ENCODE results near the gene HELZ2.
"Not testable (repeated sequence)": the region's sequence is repeated elsewhere in the genome, so short reads cannot be mapped to it uniquely, and the experiment has no call there.

HELZ2 gene

GRCh38 chr20:63574156-63574828 lies at the start of gene HELZ2:
TSS of gene HELZ2 (minus strand) at chr20:63574239. CDS start at chr20:63572385, 1,854 bp downstream.
- DNase-seq (ENCODE audit: low read depth): no peak

- DNase-seq (ENCODE audit: low read depth): no peak
These were observed 48.7 kb upstream of the HELZ2 start for GRCh38 chr20:63622732-63623131.

GRCh38 chr20:63622096-63622495 lies 48.1 kb upstream of the HELZ2 start:
- no peak for DNase-seq (ENCODE audit: low read depth)

- DNase-seq (ENCODE audit: low read depth): no peak
These were observed 47.0 kb upstream of the HELZ2 start for GRCh38 chr20:63620991-63621390.

- DNase-seq (ENCODE audit: low read depth): no peak
These were observed 45.5 kb upstream of the HELZ2 start for GRCh38 chr20:63619505-63619904.

- no peak for DNase-seq (ENCODE audit: low read depth)
These were observed 45.0 kb upstream of the HELZ2 start for GRCh38 chr20:63619086-63619485.

GRCh38 chr20:63618291-63618980 lies 44.4 kb upstream of the HELZ2 start:
- no peak for DNase-seq (ENCODE audit: low read depth)

GRCh38 chr20:63617876-63618265 lies 43.8 kb upstream of the HELZ2 start:
- DNase-seq (ENCODE audit: low read depth): no peak

GRCh38 chr20:63617092-63617875 lies 43.2 kb upstream of the HELZ2 start:
- no peak for DNase-seq (ENCODE audit: low read depth)

GRCh38 chr20:63613863-63614594 lies 40.0 kb upstream of the HELZ2 start:
- DNase-seq (ENCODE audit: low read depth): not testable (repeated sequence)

- DNase-seq (ENCODE audit: low read depth): no peak
These were observed 38.4 kb upstream of the HELZ2 start for GRCh38 chr20:63612276-63612931.

GRCh38 chr20:63611646-63612045 lies 37.6 kb upstream of the HELZ2 start:
- no peak for DNase-seq (ENCODE audit: low read depth)

- DNase-seq (ENCODE audit: low read depth): no peak
These were observed 36.8 kb upstream of the HELZ2 start for GRCh38 chr20:63610581-63611435.

GRCh38 chr20:63606686-63607085 lies 32.6 kb upstream of the HELZ2 start:
- no peak for DNase-seq (ENCODE audit: low read depth)

GRCh38 chr20:63602321-63602720 lies 28.3 kb upstream of the HELZ2 start:
- DNase-seq (ENCODE audit: low read depth): no peak

GRCh38 chr20:63601679-63602078 lies 27.6 kb upstream of the HELZ2 start:
- DNase-seq (ENCODE audit: low read depth): not testable (repeated sequence)

- no peak for DNase-seq (ENCODE audit: low read depth)
These were observed 25.5 kb upstream of the HELZ2 start for GRCh38 chr20:63599396-63600050.

GRCh38 chr20:63598479-63599395 lies 24.7 kb upstream of the HELZ2 start:
- no peak for DNase-seq (ENCODE audit: low read depth)

Data from non-pigmented ciliary epithelial cell (primary cell).